B cell (primary cell): Measurements from ENCODE around the gene TNXB.
"Not testable (repeated sequence)": the region's sequence is repeated elsewhere in the genome, so short reads cannot be mapped to it uniquely, and the experiment has no call there.

Experiments
- CTCF ChIP-seq: fragments of 200-600 bp; IDR thresholded peaks from one replicate; pipeline ENCODE4 v1.8.0; 2022; ENCODE audit warnings: antibody characterized with exemption, mild to moderate bottlenecking
- EZH2 ChIP-seq: IDR thresholded peaks from 2 replicates; pipeline ENCODE4 v1.6.1; 2012; ENCODE audit warnings: borderline replicate concordance, low read depth, mild to moderate bottlenecking, moderate library complexity, low read length; ENCODE audit not compliant: insufficient read depth, poor library complexity, severe bottlenecking

GRCh38 chr6:32007086-32007485 is 102.1 kb downstream of the TNXB start:
- TF ChIP-seq EZH2, CTCF: not testable (repeated sequence)
